Measurements from ENCODE around the gene ATP10A. TPM values are rescaled to one million over a fixed set of nuclear protein-coding genes. Genes with fewer than 3 reads are reported as not detected.
"Not testable (repeated sequence)": the region's sequence is repeated elsewhere in the genome, so short reads cannot be mapped to it uniquely, and the experiment has no call there.

ATP10A gene
- total and polyA plus RNA-seq, 5 experiments from 2014 or later, result 5.2 to 59.1 (median 18.1) TPM

DNA sequence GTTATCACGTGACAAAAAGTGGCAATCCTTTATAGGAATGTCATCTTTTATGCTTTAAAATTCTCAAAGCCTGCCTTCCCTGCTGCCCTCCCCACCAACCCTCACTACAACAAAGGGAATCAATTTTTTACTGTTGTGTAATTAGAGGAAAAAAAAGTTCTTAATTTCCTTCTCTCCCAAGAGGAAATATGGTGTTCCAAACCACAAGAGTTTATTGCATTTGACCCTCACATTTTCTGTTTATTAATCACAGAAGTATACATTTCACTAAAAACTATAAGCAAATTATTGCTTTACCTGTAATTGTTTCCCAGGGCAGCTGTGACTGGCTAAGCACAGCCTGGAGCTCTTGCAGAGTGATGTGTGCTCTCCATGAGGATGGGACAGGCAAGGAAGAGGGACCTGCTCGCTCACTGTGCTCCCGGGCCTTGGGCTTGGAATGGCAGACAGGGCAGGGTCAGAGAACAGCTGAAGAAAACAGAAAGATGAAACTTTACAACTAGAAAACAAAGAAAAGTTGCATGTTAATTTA is 31.3 kb upstream of the ATP10A start:
- POLR2A ChIA-PET, result interaction anchor here (1.2 kb wide), 1 partner anchor 9 kb away, joined by 4 read pairs; no protein-coding TSS in a partner anchor
- Mint-ChIP-seq H3K36me3 (peaks cover 0 to 7% (median 5%) of the 10 kb centered on the region in 3 donors), H3K9me3 (peaks cover 0 to 7% (median 3%) of the 10 kb centered on the region in 9 donors), H3K27ac (no peak overlapping the region), H3K4me3 (no peak overlapping the region), H3K4me1 (no peaks in the 10 kb centered on the region), H3K27me3 (peaks cover 0 to 11% (median 4%) of the 10 kb centered on the region in 5 donors)
- ATAC-seq, result no peak
- no peak for DNase-seq

DNA sequence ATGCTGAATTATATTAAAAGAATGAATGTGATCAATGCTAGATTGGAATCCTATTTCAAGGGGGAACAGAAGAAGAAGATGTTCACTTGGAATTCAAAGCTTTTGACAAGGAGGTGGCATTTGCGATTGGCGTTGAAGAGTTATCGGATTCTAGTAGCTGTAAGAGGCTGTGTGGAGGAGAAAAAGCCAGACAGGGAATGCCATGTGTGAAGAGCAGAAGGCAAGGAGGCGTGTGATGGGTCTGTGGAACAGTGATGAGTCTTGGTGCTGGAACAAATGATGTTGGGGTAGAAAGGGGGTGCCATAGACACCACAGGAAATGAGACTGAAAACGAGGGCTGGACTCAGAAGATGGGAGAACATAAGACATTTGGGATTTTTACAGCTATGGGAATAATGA is 30.5 kb upstream of the ATP10A start:
- peaks cover 0 to 11% (median 4%) of the 10 kb centered on the region in 5 donors for H3K27me3 Mint-ChIP-seq
- no peak overlapping the region for H3K27ac Mint-ChIP-seq
- DNase-seq (no peak), ATAC-seq (no peak)
- H3K4me3 Mint-ChIP-seq, result no peak overlapping the region
- peaks cover 0 to 7% (median 3%) of the 10 kb centered on the region in 9 donors for H3K9me3 Mint-ChIP-seq
- POLR2A ChIA-PET, result interaction anchor here (1.2 kb wide), 1 partner anchor 10 kb away, joined by 4 read pairs; no protein-coding TSS in a partner anchor
- peaks cover 0 to 7% (median 5%) of the 10 kb centered on the region in 3 donors for H3K36me3 Mint-ChIP-seq
- H3K4me1 Mint-ChIP-seq, result no peaks in the 10 kb centered on the region

DNA sequence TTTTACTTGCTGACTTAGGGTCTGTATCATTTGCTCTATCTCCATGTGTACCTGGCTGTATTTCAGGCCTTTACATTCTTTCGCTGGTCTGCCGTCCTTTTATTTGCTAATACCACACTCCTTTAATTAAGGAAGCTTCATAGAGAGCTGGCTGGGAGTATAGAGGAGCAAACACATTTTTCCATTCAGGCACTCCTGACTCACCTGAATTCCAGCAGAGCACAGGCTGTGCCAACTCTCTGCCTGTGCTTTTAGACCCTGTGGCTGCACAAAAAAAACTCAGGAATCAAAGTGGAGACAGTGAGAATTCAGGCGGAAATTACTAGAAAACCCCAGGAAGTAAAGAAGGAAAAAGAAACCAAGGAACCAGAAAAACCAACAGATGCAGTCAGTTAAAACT is 29.0 kb upstream of the ATP10A start:
- H3K9me3 Mint-ChIP-seq, result peaks cover 0 to 7% (median 3%) of the 10 kb centered on the region in 9 donors
- POLR2A ChIA-PET, result no interaction called here
- peaks cover 0 to 11% (median 4%) of the 10 kb centered on the region in 5 donors for H3K27me3 Mint-ChIP-seq
- no peak overlapping the region for H3K27ac Mint-ChIP-seq
- H3K4me1 Mint-ChIP-seq, result no peaks in the 10 kb centered on the region
- DNase-seq (no peak), ATAC-seq (no peak)
- H3K36me3 Mint-ChIP-seq, result peaks cover 0 to 7% (median 5%) of the 10 kb centered on the region in 3 donors
- no peak overlapping the region for H3K4me3 Mint-ChIP-seq

DNA sequence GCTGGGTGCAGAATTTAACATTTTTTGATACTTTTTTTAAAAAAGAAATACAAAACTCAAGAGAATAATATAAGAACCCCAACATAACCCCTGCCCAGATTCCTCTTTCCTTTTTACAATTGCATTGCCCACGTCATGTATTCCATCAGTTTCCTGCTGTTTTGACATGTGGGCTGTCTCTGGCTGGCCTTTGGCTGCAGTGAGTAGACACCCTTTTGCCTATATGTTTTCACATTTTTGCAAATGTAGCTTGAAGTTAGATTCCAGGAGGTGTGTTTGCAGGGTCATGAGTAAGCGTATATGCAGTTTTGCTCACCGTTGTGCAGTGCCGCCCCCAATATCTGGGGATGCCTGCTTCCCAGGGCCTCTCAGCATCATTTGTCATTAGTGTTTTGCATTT is 28.0 kb upstream of the ATP10A start:
- Mint-ChIP-seq H3K27ac (no peak overlapping the region), H3K27me3 (peaks cover 0 to 11% (median 4%) of the 10 kb centered on the region in 5 donors), H3K9me3 (peaks cover 0 to 7% (median 3%) of the 10 kb centered on the region in 9 donors), H3K4me3 (no peak overlapping the region), H3K36me3 (peaks cover 0 to 7% (median 5%) of the 10 kb centered on the region in 3 donors), H3K4me1 (no peaks in the 10 kb centered on the region)
- POLR2A ChIA-PET, result interaction anchor here (0.6 kb wide), 1 partner anchor 121 kb away, joined by 3 read pairs; no protein-coding TSS in a partner anchor
- no peak for DNase-seq
- no peak for ATAC-seq

DNA sequence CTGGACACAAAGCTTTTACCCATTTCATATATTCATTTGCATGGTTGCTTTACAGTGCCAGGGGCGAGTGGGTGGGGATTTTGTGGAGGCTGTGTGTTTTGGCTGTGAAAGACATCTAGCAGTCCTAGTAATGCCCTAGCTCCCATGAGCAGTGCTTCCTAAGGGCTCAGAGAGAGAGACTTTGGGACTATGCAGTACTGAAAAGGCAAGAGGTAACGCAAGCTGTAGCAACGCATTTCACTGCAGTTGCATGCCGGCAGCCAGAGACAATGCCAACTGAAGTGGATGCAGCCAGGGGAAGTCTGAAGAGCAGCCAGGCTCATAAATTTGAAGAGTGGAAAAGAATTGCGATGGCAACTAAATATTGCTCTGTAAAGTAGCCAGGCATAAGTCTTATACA is 27.4 kb upstream of the ATP10A start:
- peaks cover 0 to 2% (median 0%) of the 10 kb centered on the region in 4 donors for H3K4me1 Mint-ChIP-seq
- POLR2A ChIA-PET, result interaction anchor here (0.5 kb wide), 1 partner anchor 191 kb away, joined by 3 read pairs; no protein-coding TSS in a partner anchor
- ATAC-seq (no peak), DNase-seq (no peak)
- no peak overlapping the region for H3K4me3 Mint-ChIP-seq
- H3K9me3 Mint-ChIP-seq, result peaks cover 0 to 7% (median 3%) of the 10 kb centered on the region in 9 donors
- peaks cover 0 to 11% (median 4%) of the 10 kb centered on the region in 5 donors for H3K27me3 Mint-ChIP-seq
- peak overlapping the region in 1 of 10 donors; percentile 10 for H3K27ac Mint-ChIP-seq
- H3K36me3 Mint-ChIP-seq, result peaks cover 0 to 7% (median 5%) of the 10 kb centered on the region in 3 donors

DNA sequence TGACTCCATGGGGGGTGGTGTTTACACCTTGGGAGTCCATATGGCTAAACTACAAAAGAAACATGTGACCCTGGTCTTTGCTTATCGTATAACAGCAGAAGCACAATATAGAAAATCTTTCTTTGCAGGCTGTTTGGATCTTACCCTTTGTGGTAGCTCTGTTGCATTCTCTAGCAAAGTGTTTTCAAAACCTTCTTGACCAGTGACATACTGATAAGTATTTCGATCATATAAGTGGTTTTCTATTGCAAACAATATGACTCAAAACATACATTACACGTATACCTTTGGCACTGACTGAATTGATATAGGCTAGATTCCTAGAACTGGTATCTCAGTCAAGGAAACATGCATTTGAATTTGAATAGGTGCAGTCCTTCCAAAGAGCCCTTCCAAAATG is 24.7 kb upstream of the ATP10A start:
- Mint-ChIP-seq H3K4me1 (peaks cover 0 to 2% (median 0%) of the 10 kb centered on the region in 4 donors), H3K4me3 (no peak overlapping the region), H3K27ac (no peak overlapping the region), H3K36me3 (no peaks in the 10 kb centered on the region), H3K27me3 (peaks cover 0 to 7% (median 3%) of the 10 kb centered on the region in 5 donors), H3K9me3 (no peaks in the 10 kb centered on the region)
- POLR2A ChIA-PET, result no interaction called here
- DNase-seq (no peak), ATAC-seq (no peak)

DNA sequence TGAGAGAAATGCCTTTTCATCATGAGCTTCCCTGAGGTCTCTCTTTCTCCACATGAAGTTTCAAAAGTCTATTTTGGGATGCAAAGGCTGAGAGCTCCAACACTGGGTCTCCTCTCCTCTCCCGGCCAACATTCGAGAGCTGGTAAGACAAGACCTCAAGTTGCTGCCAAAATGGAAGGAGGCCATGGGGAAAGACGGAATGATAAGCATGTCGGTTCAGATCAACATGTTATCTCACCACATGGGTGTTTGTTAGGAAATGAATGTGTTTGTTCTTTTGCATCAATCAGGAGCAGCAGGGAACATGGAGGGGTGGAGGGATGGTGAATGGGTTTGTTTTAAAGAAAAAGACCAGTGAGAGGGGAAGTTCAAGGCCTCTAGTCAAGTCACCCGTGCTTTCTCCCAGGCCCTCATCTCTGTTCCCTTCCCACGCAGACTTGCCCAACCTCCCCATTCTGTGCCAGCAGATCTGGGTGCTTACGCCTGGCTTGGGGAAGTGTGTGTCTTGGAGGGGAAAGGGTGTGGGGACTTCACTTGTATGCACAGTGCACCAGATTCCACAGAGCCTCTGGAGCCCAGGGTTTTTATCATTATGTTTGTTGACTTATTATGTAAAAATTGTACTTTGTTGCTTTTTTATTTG is 23.5 kb upstream of the ATP10A start:
- Mint-ChIP-seq H3K27me3 (peaks cover 0 to 4% (median 2%) of the 10 kb centered on the region in 5 donors), H3K9me3 (no peaks in the 10 kb centered on the region), H3K36me3 (no peaks in the 10 kb centered on the region), H3K27ac (no peak overlapping the region), H3K4me1 (peaks cover 0 to 2% (median 0%) of the 10 kb centered on the region in 4 donors), H3K4me3 (no peak overlapping the region)
- POLR2A ChIA-PET, result no interaction called here
- DNase-seq (no peak), ATAC-seq (no peak)

DNA sequence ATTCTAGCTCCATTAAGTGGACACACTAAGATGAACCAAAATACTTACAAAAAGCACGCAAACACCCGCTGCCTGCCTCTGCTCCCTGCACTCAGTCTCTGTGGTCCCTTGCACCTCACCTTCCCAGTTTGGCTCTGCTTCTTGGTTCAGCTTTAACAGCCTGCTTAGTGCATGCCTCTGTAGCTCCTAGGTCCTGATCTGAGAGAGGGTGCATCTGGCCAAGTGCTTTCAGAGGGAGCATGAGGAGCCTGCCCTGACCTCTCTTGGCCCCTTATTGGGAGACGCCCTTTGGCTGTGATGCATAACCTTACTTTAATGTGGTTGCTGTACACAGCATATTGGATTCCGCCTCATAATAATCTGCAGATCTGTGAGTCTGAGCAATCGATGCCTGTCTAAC is 21.2 kb upstream of the ATP10A start:
- H3K9me3 Mint-ChIP-seq, result no peaks in the 10 kb centered on the region
- H3K4me3 Mint-ChIP-seq, result no peak overlapping the region
- no peak for ATAC-seq
- peaks cover 0 to 2% (median 0%) of the 10 kb centered on the region in 4 donors for H3K4me1 Mint-ChIP-seq
- H3K27me3 Mint-ChIP-seq, result peaks cover 0 to 2% (median 0%) of the 10 kb centered on the region in 5 donors
- POLR2A ChIA-PET, result no interaction called here
- no peaks in the 10 kb centered on the region for H3K36me3 Mint-ChIP-seq
- peak overlapping the region in 2 of 10 donors; percentile 16 to 50 for H3K27ac Mint-ChIP-seq
- DNase-seq, result no peak

DNA sequence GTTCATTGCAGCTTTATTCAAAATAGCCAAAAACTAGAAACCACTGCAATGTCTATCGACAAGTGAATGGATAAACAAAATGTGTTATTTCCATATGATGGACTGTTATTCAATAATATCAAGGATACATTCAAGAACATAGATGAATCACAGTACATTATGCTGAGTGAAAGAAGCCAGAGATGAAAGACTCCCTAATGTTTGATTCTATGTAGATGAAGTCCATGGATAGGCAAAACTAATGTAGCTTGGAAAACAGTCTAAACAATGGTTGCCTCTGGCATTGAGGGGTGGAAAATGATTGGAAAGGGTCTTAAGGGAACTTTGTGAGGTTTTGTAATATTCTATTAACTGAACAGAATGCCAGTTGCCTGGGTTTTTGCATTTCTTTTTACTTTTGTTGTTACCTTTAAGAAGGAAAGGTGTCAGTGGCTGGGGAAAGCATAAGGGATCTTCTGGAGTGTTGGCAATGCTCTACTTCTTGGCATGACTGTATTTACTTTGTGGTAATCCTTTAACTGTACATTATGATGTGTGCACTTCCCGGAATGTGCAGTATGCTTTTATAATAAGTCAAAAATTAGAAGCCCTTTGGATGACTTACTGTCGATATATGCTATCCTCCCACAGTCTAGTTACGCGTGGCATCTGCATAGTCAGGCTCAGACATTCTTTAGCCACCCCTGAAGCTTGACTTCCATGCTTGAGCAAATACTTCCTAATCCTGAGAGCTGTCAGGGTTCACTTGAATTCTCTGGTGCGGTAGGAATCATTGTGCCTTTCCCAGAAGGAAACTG is 20.5 kb upstream of the ATP10A start:
- Mint-ChIP-seq H3K4me3 (no peak overlapping the region), H3K36me3 (no peaks in the 10 kb centered on the region), H3K9me3 (no peaks in the 10 kb centered on the region), H3K4me1 (peaks cover 0 to 2% (median 0%) of the 10 kb centered on the region in 4 donors), H3K27ac (no peak overlapping the region), H3K27me3 (peaks cover 0 to 2% (median 0%) of the 10 kb centered on the region in 5 donors)
- DNase-seq, result no peak
- POLR2A ChIA-PET, result no interaction called here
- ATAC-seq, result no peak

DNA sequence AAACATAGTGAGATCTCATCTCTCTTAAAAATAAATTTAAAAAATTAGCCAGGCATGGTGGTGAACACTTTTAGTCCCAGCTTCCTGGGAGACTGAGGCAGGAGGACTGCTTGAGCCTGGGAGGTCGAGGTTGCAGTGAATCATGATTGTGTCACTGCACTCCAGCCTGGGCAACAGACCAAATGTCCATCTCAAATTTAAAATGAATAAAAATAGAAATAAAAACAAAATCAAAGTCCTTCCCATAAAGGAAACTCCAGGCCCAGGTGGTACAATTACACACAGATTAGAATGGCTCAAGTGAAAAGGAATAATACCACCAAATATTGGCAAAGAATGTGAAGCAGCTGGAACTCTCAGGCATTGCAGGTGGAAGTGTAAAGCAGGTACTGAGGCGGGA is 19.3 kb upstream of the ATP10A start:
- no peaks in the 10 kb centered on the region for H3K36me3 Mint-ChIP-seq
- DNase-seq, result no peak
- no peak for ATAC-seq
- peaks cover 0 to 1% (median 0%) of the 10 kb centered on the region in 9 donors for H3K9me3 Mint-ChIP-seq
- H3K27ac Mint-ChIP-seq, result peak overlapping the region in 2 of 10 donors; percentile 22 to 52
- H3K4me1 Mint-ChIP-seq, result peaks cover 0 to 2% (median 0%) of the 10 kb centered on the region in 4 donors
- POLR2A ChIA-PET, result interaction anchor here (1.3 kb wide), 1 partner anchor 22 kb away, joined by 5 read pairs; no protein-coding TSS in a partner anchor
- H3K4me3 Mint-ChIP-seq, result no peak overlapping the region
- H3K27me3 Mint-ChIP-seq, result no peaks in the 10 kb centered on the region

DNA sequence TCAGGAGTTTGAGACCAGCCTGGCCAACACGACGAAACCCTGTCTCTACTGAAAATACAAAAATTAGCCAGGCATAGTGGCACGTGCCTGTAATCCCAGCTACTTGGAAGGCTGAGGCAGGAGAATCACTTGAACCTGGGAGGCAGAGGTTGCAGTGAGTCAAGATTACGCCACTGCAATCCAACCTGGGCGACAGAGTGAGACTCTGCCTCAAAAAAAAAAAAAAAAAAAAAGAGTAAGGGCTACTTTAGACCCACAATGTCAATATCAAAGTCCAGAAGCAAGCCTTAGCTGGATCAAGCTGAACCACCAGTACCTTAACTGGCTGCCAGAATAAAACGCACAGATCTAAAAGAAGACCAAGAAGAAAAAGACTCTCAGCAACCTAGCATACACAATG is 17.8 kb upstream of the ATP10A start:
- H3K36me3 Mint-ChIP-seq, H3K27ac Mint-ChIP-seq, ATAC-seq, H3K27me3 Mint-ChIP-seq, H3K4me1 Mint-ChIP-seq, H3K4me3 Mint-ChIP-seq, DNase-seq, H3K9me3 Mint-ChIP-seq: not testable (repeated sequence)
- POLR2A ChIA-PET, result interaction anchor here (0.6 kb wide), 1 partner anchor 12 kb away, joined by 3 read pairs; no protein-coding TSS in a partner anchor

DNA sequence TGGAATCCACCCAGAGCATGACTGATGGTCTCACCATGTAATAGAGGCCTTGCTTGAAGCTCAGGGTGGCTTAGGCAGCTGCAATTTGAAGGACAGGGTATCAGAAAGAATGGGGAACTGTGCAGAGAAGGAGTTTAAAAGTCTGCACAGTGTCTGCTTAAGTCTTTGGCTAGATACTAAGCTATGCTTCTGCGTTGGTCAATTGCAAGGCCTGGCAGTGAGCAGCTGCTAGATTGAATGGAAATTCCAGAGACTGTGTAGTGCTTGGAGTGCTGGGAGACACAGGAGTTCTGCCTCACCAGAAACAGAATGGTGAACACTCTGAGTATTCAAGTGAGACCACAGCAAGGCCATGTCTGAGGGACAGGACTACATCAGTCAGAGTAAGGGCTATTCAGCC is 17.3 kb upstream of the ATP10A start:
- POLR2A ChIA-PET, result no interaction called here
- H3K4me1 Mint-ChIP-seq, result peaks cover 0 to 5% (median 1%) of the 10 kb centered on the region in 4 donors

More for the DNA sequence above, 17.3 kb upstream of the ATP10A start:
- ATAC-seq (no peak), DNase-seq (no peak)
- H3K36me3 Mint-ChIP-seq, result no peaks in the 10 kb centered on the region
- peaks cover 0 to 2% (median 0%) of the 10 kb centered on the region in 9 donors for H3K9me3 Mint-ChIP-seq
- H3K27ac Mint-ChIP-seq, result peak overlapping the region in 1 of 10 donors; percentile 12
- H3K4me3 Mint-ChIP-seq, result no peak overlapping the region
- no peaks in the 10 kb centered on the region for H3K27me3 Mint-ChIP-seq

Measured in naive thymus-derived CD8-positive, alpha-beta T cell (primary cell).